ENCODE results near the gene EMC6.
A peak's percentile ranks its signal among the peaks of the same experiment; 100 is the strongest.

EMC6 gene

DNA sequence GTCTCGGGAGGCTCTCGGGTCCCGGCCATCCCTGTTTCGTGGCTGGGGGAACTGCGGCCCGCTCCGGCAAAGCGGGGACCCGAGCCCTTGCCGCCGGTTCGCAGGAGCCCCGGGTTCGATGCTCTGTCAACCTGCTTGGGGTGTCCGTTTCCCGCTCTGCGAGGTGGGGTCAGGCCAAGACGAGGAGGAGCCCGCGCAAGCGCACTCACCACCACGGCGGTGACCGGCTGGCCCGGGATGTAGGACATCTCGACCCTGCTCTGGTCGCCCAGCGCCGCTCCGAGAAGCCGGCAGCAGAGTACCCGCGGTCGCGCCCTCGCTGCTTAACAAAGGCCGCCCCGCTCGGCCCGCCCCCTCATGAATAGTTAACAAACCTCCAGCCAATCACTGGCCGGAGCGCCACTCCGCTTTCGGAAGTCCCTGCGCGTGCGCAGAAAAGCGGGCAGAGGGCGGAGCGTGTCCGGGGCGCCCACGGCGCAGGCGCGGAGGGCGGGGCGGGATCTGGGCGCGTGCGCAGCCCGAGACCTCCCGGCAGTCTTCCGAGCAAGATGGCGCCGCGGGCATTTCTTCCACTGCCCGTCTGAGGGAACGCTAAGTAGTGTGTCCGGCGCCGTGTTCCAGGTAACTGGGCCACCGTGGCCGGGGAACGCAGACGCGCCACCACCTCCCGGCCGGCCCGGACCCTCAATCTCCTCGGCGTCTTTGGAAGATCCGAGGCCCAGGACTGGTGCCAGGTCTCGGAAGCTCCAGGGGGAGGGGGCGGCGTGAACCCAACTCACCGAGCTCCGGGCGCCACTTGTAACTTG is at the start of gene EMC6, which contains the start of gene TAX1BP3:
Gene EMC6, plus strand, starts transcription at position 534 of the 806 bp plus-strand sequence. CDS start 335 bp downstream, outside the sequence.
Gene TAX1BP3, minus strand, starts transcription at position 300 of the 806 bp plus-strand sequence. Its CDS starts 52 bp downstream, at position 248.
- DNase-seq (ENCODE audit: low read depth, low spot score), result peak; percentile 96

DNA sequence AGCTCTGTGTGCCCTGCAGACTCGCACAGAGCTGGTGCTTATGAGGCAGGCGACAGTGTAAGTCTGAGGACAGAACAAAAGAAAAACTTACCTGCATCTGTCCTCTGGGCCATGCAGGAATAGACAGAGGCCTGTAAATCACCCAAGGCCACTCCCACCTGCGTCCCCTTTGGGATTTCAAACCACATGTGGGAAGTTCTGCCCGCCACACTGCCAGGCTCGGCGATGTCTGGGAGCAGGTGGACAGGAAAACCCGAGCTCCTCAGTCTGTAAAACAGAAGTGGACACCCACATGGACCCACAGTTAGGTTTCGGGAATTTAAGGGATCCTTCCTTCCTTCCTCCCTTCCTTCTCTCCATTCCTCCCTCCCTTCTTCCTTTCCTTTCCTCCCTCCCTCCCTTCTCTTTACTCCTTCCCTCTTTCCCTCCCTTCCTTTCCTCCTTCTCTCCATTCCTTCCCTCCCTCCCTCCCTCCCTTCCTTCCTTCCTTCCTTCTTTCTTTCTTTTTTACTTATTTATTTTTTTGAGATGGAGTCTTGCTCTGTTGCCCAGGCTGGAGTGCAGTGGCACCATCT is 47.4 kb upstream of the EMC6 start:
- no peak for DNase-seq (ENCODE audit: low read depth, low spot score)

DNA sequence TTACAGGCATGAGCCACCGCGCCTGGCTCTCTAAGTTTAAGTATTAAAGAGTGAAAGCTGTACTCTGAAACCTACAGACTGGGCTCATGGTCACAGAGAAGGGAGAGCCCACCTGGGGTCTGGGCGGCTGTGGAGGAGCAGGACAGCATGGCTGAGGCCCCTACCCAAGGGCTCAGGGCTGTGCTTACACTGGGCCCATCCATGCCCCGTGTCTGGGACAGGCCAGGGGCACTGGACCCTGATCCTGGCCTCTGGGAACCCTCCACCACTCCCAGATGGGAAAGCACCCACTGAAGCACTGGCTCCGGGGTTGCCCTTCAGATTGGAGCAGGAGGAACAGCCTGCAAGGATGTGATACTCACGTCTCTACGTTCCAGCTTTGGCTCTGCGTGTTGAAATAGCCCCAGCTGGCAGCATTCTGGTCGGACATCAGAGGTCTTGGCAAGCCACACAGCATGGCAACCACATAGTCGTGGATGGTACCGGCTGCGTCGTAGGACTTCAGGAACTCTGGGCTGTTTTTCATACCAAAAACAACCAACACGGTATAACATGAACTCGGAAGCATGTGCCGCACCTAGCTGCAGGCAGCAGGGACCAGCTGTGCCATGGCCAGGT is 45.5 kb upstream of the EMC6 start:
- no peak for DNase-seq (ENCODE audit: low read depth, low spot score)

- DNase-seq (ENCODE audit: low read depth, low spot score), result no peak
These were observed 41.5 kb upstream of the EMC6 start for GRCh38 chr17:3626831-3627768.

GRCh38 chr17:3627769-3628167 is 40.8 kb upstream of the EMC6 start:
- DNase-seq (ENCODE audit: low read depth, low spot score), result no peak

- DNase-seq (ENCODE audit: low read depth, low spot score), result no peak
These were observed 37.8 kb upstream of the EMC6 start for GRCh38 chr17:3630781-3631180.

DNA sequence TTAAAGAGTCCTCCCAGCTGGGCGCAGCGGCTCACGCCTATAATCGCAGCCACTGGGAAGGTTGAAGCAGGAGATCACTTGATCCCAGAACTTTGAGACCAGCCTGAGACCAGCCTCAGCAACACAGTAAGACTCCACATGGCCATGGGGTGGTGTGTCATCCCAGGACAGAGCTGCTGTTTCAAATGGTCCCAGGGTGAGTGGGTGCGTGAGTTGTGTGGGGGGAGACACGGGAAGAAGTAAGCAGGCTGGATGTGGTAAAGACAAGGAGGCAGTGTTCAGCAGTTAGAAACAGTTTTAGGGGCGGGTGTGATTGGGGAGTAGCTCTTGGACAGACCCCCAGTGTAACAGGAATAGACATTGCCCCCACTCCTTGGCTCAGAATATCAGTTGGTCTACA is 36.3 kb upstream of the EMC6 start:
- DNase-seq (ENCODE audit: low read depth, low spot score), result no peak

DNA sequence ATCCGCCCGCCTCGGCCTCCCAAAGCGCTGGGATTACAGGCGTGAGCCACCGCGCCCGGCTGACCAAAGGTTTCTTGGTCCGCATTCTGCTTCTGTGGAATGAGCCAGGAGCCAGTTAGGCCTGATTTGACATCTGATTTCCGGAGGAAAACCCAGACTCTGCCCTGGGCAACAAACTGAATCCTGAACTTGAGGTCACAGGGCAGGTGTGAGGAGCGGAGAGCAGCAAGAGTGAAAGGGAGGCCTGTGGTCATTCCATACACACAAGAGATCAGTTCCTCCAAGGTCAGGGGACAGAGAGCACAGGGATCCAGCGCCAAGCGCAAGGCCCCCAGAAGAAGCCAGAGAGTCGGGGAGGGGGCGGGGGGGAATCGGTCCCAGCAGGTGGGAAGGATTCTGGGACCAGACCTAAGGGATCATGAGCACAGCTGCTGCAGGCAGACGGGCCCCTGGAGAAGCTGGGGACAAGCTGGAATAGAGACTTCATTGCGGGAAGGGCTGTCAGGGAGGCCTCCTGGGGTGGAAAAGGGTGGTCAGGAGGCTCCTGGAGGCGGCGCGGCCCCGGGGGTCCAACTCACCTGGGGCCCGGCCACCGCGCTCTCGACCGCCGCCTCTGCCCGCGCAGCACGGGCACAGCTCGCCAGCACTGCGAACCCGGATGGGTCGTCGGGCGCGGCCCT is 33.0 kb upstream of the EMC6 start:
- DNase-seq (ENCODE audit: low read depth, low spot score), result no peak

- DNase-seq (ENCODE audit: low read depth, low spot score), result peak; percentile 82
These were observed 32.3 kb upstream of the EMC6 start, which contains the start of the genes CTNS and SHPK for GRCh38 chr17:3636154-3636907. Gene CTNS (plus strand): TSS chr17:3636760. CDS start chr17:3640207, 3,447 bp downstream. Gene SHPK (minus strand): TSS chr17:3636250. CDS start chr17:3636219, 31 bp downstream.

DNA sequence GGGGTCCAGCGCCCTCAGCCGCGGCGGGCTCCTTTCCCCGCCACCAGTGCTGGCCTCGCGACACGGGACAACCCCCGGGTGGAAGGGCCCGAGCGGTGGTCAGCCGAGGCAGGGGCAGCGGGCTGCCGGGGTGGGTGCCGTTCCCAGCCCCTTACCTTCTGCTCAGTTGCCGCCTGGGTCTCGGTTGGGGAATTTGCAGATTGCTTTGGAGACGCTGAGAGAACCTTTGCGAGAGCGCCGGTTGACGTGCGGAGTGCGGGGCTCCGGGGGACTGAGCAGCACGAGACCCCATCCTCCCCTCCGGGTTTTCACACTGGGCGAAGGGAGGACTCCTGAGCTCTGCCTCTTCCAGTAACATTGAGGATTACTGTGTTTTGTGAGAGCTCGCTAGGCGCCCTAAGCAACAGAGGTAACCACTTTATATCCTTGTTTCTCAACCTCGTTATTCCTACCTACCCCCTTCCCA is 31.7 kb upstream of the EMC6 start:
- no peak for DNase-seq (ENCODE audit: low read depth, low spot score)

- no peak for DNase-seq (ENCODE audit: low read depth, low spot score)
These were observed 28.5 kb upstream of the EMC6 start for GRCh38 chr17:3639981-3640596.

DNA sequence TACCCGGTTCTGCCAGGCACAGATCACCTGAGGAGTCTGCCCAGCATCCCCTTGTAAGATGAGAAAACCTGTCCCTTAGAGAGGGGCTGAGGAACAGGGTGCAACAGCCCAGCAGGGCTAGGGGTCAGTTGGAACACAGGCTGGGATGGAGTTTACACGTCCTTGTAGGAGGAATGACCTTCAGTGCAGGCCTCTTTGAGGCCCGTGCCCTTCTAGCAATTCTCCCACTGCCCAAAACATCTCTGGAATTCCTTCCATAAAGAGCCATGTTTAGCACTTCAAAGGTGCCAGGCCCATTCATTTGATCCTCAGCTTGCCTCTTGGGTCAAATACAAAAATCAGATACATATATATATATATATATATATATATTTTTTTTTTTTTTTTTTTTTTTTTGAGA is 27.6 kb upstream of the EMC6 start:
- no peak for DNase-seq (ENCODE audit: low read depth, low spot score)

- no peak for DNase-seq (ENCODE audit: low read depth, low spot score)
These were observed 26.7 kb upstream of the EMC6 start for GRCh38 chr17:3641717-3642486.

DNA sequence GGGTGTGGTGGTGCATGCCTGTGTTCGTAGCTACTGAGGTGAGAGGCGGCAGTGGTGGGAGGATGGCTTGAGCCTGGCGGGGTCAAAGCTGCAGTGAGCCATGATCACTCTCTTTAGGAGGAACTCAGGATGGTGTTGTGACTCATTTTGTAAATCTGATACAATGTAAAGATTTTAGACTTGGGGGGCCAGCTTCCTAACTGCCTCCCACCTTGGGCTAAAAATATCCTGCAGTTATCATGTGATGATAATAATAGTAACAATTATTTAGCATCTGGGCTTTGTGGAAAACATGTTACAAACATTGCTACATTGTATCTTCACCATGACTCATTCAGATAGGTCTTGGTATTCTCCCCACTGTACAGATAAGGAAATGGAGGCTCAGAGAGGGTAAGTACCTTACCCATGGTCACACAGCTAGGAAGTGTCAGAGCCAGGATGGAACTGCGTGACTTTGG is 24.7 kb upstream of the EMC6 start:
- no peak for DNase-seq (ENCODE audit: low read depth, low spot score)

- no peak for DNase-seq (ENCODE audit: low read depth, low spot score)
These were observed 23.3 kb upstream of the EMC6 start for GRCh38 chr17:3645310-3645709.

GRCh38 chr17:3647251-3647650 is 21.4 kb upstream of the EMC6 start:
- no peak for DNase-seq (ENCODE audit: low read depth, low spot score)

GRCh38 chr17:3647769-3648555 is 20.6 kb upstream of the EMC6 start:
- DNase-seq (ENCODE audit: low read depth, low spot score), result no peak

DNA sequence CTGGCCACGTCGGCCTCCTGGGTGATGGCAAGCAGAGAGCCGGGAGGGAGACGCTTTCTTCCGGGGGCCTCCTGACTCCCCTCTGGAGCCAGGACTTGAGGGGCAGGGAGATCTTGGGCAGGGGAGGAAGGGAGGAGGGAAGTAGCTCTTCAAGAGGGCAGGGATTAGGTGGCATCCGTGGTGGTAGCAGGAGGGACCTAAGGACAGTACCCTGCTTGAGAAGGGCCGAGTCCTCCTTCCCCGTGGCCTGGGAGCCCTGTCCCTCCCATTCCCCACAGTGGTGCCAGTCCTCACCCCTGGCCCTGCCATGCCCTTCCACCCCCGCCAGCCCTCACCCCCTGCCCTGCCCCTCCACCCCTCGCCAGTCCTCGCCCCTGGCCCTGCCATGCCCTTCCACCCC is 12.8 kb upstream of the EMC6 start:
- DNase-seq (ENCODE audit: low read depth, low spot score), result no peak

Measured in smooth muscle cell of the brain vasculature (primary cell).